Right lung (tissue), 10 donors: ENCODE measurements around the gene NHSL1. TPM values are rescaled to one million over a fixed set of nuclear protein-coding genes. Genes with fewer than 3 reads are reported as not detected.

Experiments
- DNase-seq, 2 donors: peaks; one replicate each; pipeline ENCODE4 v3.0.0-alpha.2; 2013
- long read RNA-seq, 8 donors: transcript quantifications; one replicate each; lab custom pipeline, GENCODE V29; 2026
- polyA plus RNA-seq, 5 donors: library from polyadenylated mRNA; unstranded; fragments of 120-200 nt; gene quantifications; one replicate each; pipeline versions ENCODE4 v1.2.1 to v1.2.3, GENCODE V29; 2013; ENCODE audit warnings: inconsistent platforms in 1 of 5, low replicate concordance in 1 of 5; ENCODE audit not compliant: insufficient read length in 5 of 5, insufficient read depth in 1 of 5

The NHSL1 gene
- polyA plus RNA-seq = 10 to 100 TPM; 60.5 to 89.0 (median 64.2) TPM
- long read RNA-seq, donor 1, full-length matches to known transcripts = 10 of 57 reads
- long read RNA-seq, donor 1, partial matches to known transcripts = 47 of 57 reads
- long read RNA-seq, donor 1, other reads (novel, unspliced or antisense) = 0 of 57 reads
- long read RNA-seq, donor 2, partial matches to known transcripts = 6 of 6 reads
- long read RNA-seq, donor 2, other reads (novel, unspliced or antisense) = 0 of 6 reads
- long read RNA-seq, donor 3, partial matches to known transcripts = 32 of 34 reads
- long read RNA-seq, donor 3, other reads (novel, unspliced or antisense) = 0 of 34 reads
- long read RNA-seq, donor 4, partial matches to known transcripts = 31 of 32 reads
- long read RNA-seq, donor 4, other reads (novel, unspliced or antisense) = 0 of 32 reads
- long read RNA-seq, donor 5, partial matches to known transcripts = 25 of 45 reads
- long read RNA-seq, donor 5, other reads (novel, unspliced or antisense) = 18 of 45 reads
- long read RNA-seq, donor 6, partial matches to known transcripts = 21 of 25 reads
- long read RNA-seq, donor 6, other reads (novel, unspliced or antisense) = 0 of 25 reads
- long read RNA-seq, donor 7, partial matches to known transcripts = 57 of 75 reads
- long read RNA-seq, donor 7, other reads (novel, unspliced or antisense) = 14 of 75 reads
- long read RNA-seq, donor 8, partial matches to known transcripts = 0 of 1 reads
- long read RNA-seq, donor 8, other reads (novel, unspliced or antisense) = 0 of 1 reads

GRCh38 chr6:138499303-138500018 lies at the start of gene NHSL1:
Gene NHSL1 (minus strand): TSS chr6:138499494. CDS start chr6:138499290, 204 bp downstream.
- no peak for DNase-seq

GRCh38 chr6:138546733-138547185 lies 47.5 kb upstream of the NHSL1 start:
- no peak for DNase-seq

- DNase-seq = peak; percentile 67 to 68
Observed at GRCh38 chr6:138545621-138545980, 46.3 kb upstream of the NHSL1 start.

- DNase-seq = no peak
Observed at GRCh38 chr6:138544501-138544900, 45.2 kb upstream of the NHSL1 start.

- no peak for DNase-seq
Observed at GRCh38 chr6:138543657-138544056, 44.4 kb upstream of the NHSL1 start.

GRCh38 chr6:138541823-138542481 lies 42.7 kb upstream of the NHSL1 start:
- no peak for DNase-seq

GRCh38 chr6:138540468-138540867 lies 41.2 kb upstream of the NHSL1 start:
- DNase-seq = no peak

- no peak for DNase-seq
Observed at GRCh38 chr6:138539876-138540275, 40.6 kb upstream of the NHSL1 start.

GRCh38 chr6:138538390-138539031 lies 39.2 kb upstream of the NHSL1 start:
- DNase-seq = no peak

- no peak for DNase-seq
Observed at GRCh38 chr6:138537106-138537505, 37.8 kb upstream of the NHSL1 start.

GRCh38 chr6:138535728-138536455 lies 36.6 kb upstream of the NHSL1 start:
- DNase-seq = no peak

- no peak for DNase-seq
Observed at GRCh38 chr6:138533667-138534066, 34.4 kb upstream of the NHSL1 start.

- DNase-seq = no peak
Observed at GRCh38 chr6:138531387-138531786, 32.1 kb upstream of the NHSL1 start.

GRCh38 chr6:138529478-138529877 lies 30.2 kb upstream of the NHSL1 start:
- no peak for DNase-seq

GRCh38 chr6:138528956-138529355 lies 29.7 kb upstream of the NHSL1 start:
- no peak for DNase-seq

GRCh38 chr6:138528137-138528536 lies 28.8 kb upstream of the NHSL1 start:
- no peak for DNase-seq

GRCh38 chr6:138527411-138528088 lies 28.3 kb upstream of the NHSL1 start:
- peak; percentile 69 to 83 for DNase-seq

- no peak for DNase-seq
Observed at GRCh38 chr6:138526822-138527235, 27.5 kb upstream of the NHSL1 start.

GRCh38 chr6:138525355-138525754 lies 26.1 kb upstream of the NHSL1 start:
- no peak for DNase-seq

- DNase-seq = no peak
Observed at GRCh38 chr6:138524526-138524925, 25.2 kb upstream of the NHSL1 start.
